Measurements from ENCODE around the gene FAM47E. TPM values are rescaled to one million over a fixed set of nuclear protein-coding genes. Genes with fewer than 3 reads are reported as not detected.
A peak's percentile ranks its signal among the peaks of the same experiment; 100 is the strongest.

The FAM47E gene
- total and polyA plus RNA-seq, 2 of the 13 experiments (the other 11 are each of a cell fraction or from before 2014, with no cell fraction given), result 0.33 to 0.66 TPM

GRCh38 chr4:76213415-76214176 is 37.9 kb upstream of the FAM47E start, which contains the start of gene SCARB2 (continued):
- TF ChIP-seq ZNF230 (CRISPR knock-in tag; IDR thresholded peaks at IDR 0.05) (no peak), HHEX (CRISPR knock-in tag; IDR thresholded peaks at IDR 0.05) (no peak), KDM2A (CRISPR knock-in tag; IDR thresholded peaks at IDR 0.05; ENCODE audit: borderline replicate concordance, low read depth) (peak; percentile 30; the same call in 1 of the 2 replicates), ZNF441 (CRISPR knock-in tag; IDR thresholded peaks at IDR 0.05; ENCODE audit: borderline replicate concordance) (no peak), ELK4 (CRISPR knock-in tag; IDR thresholded peaks at IDR 0.05; ENCODE audit: borderline replicate concordance) (no peak), ATF4 (CRISPR knock-in tag; IDR thresholded peaks at IDR 0.05) (peak in 1 of 2 experiments; percentile 63; a peak in 1 of 4 replicates), MEIS2 (CRISPR knock-in tag; IDR thresholded peaks at IDR 0.05) (no peak), SAFB2 (CRISPR knock-in tag; IDR thresholded peaks at IDR 0.05; ENCODE audit: borderline replicate concordance, low read depth) (no peak), NR1H2 (CRISPR knock-in tag; IDR thresholded peaks at IDR 0.05; ENCODE audit: borderline replicate concordance, low read depth) (peak; percentile 35; the same call in 1 of the 2 replicates), DR1 (CRISPR knock-in tag; IDR thresholded peaks at IDR 0.05) (no peak; the same call in 1 of the 2 replicates), RELA (CRISPR knock-in tag; IDR thresholded peaks at IDR 0.05) (0 out of 2 replicates have a peak, but pooled peaks have one; percentile 49), ZNF281 (CRISPR knock-in tag; IDR thresholded peaks at IDR 0.05; ENCODE audit: borderline replicate concordance) (no peak), ZNF891 (CRISPR knock-in tag; IDR thresholded peaks at IDR 0.05) (peak; percentile 82), ZNF770 (CRISPR knock-in tag; IDR thresholded peaks at IDR 0.05) (peak; percentile 61; the same call in 1 of the 2 replicates)
- TF ChIP-seq, protein P1, sequence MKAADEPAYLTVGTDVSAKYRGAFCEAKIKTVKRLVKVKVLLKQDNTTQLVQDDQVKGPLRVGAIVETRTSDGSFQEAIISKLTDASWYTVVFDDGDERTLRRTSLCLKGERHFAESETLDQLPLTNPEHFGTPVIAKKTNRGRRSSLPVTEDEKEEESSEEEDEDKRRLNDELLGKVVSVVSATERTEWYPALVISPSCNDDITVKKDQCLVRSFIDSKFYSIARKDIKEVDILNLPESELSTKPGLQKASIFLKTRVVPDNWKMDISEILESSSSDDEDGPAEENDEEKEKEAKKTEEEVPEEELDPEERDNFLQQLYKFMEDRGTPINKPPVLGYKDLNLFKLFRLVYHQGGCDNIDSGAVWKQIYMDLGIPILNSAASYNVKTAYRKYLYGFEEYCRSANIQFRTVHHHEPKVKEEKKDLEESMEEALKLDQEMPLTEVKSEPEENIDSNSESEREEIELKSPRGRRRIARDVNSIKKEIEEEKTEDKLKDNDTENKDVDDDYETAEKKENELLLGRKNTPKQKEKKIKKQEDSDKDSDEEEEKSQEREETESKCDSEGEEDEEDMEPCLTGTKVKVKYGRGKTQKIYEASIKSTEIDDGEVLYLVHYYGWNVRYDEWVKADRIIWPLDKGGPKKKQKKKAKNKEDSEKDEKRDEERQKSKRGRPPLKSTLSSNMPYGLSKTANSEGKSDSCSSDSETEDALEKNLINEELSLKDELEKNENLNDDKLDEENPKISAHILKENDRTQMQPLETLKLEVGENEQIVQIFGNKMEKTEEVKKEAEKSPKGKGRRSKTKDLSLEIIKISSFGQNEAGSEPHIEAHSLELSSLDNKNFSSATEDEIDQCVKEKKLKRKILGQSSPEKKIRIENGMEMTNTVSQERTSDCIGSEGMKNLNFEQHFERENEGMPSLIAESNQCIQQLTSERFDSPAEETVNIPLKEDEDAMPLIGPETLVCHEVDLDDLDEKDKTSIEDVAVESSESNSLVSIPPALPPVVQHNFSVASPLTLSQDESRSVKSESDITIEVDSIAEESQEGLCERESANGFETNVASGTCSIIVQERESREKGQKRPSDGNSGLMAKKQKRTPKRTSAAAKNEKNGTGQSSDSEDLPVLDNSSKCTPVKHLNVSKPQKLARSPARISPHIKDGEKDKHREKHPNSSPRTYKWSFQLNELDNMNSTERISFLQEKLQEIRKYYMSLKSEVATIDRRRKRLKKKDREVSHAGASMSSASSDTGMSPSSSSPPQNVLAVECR (CRISPR knock-in tag; IDR thresholded peaks at IDR 0.05; ENCODE audit: borderline replicate concordance), result peak; percentile 86
